Measurements from ENCODE around the gene NT5DC1. TPM values are rescaled to one million over a fixed set of nuclear protein-coding genes. Genes with fewer than 3 reads are reported as not detected.

NT5DC1 gene
- total RNA-seq, 1 donor from 2014 or later = 3.4 TPM

GRCh38 chr6:116267836-116268588, 167.4 kb downstream of the NT5DC1 start:
- H3K36me3 ChIP-seq (ENCODE audit: control insufficient read depth, insufficient read depth, low read length) = no peaks in the 10 kb centered on the region
- FAIRE-seq (no peak), DNase-seq (ENCODE audit: low read depth) (peak; percentile 76)
- no peak for TF ChIP-seq CTCF (IDR thresholded peaks at IDR 0.05; ENCODE audit: insufficient read depth, low read length, severe bottlenecking)
- no peaks in the 10 kb centered on the region for H3K27me3 ChIP-seq (ENCODE audit: control insufficient read depth, insufficient read depth, low read length)
- H3K4me3 ChIP-seq (ENCODE audit: low read depth, low read length) = no peak overlapping the region

GRCh38 chr6:116268589-116269293, 168.1 kb downstream of the NT5DC1 start:
- TF ChIP-seq CTCF (IDR thresholded peaks at IDR 0.05; ENCODE audit: insufficient read depth, low read length, severe bottlenecking) = peak; percentile 57
- Histone ChIP-seq H3K36me3 (ENCODE audit: control insufficient read depth, insufficient read depth, low read length) (no peaks in the 10 kb centered on the region), H3K27me3 (ENCODE audit: control insufficient read depth, insufficient read depth, low read length) (no peaks in the 10 kb centered on the region), H3K4me3 (ENCODE audit: low read depth, low read length) (no peak overlapping the region)
- no peak for FAIRE-seq
- DNase-seq (ENCODE audit: low read depth) = peak; percentile 83

GRCh38 chr6:116271149-116271708, 170.6 kb downstream of the NT5DC1 start:
- H3K36me3 ChIP-seq (ENCODE audit: control insufficient read depth, insufficient read depth, low read length) = peaks cover 1% of the 10 kb centered on the region
- no peaks in the 10 kb centered on the region for H3K27me3 ChIP-seq (ENCODE audit: control insufficient read depth, insufficient read depth, low read length)
- H3K4me3 ChIP-seq (ENCODE audit: low read depth, low read length) = no peak overlapping the region
- FAIRE-seq (no peak), DNase-seq (ENCODE audit: low read depth) (no peak)
- TF ChIP-seq CTCF (IDR thresholded peaks at IDR 0.05; ENCODE audit: insufficient read depth, low read length, severe bottlenecking) = no peak

GRCh38 chr6:116277124-116277523, 176.5 kb downstream of the NT5DC1 start:
- FAIRE-seq (no peak), DNase-seq (ENCODE audit: low read depth) (peak; percentile 15)
- Histone ChIP-seq H3K4me3 (ENCODE audit: low read depth, low read length) (peak overlapping the region; percentile 76), H3K36me3 (ENCODE audit: control insufficient read depth, insufficient read depth, low read length) (peaks cover 4% of the 10 kb centered on the region), H3K27me3 (ENCODE audit: control insufficient read depth, insufficient read depth, low read length) (no peaks in the 10 kb centered on the region)
- TF ChIP-seq CTCF (IDR thresholded peaks at IDR 0.05; ENCODE audit: insufficient read depth, low read length, severe bottlenecking) = no peak

GRCh38 chr6:116278481-116278829, 177.8 kb downstream of the NT5DC1 start:
- H3K36me3 ChIP-seq (ENCODE audit: control insufficient read depth, insufficient read depth, low read length) = peaks cover 4% of the 10 kb centered on the region
- no peak for FAIRE-seq

More at GRCh38 chr6:116278481-116278829, 177.8 kb downstream of the NT5DC1 start:
- Histone ChIP-seq H3K27me3 (ENCODE audit: control insufficient read depth, insufficient read depth, low read length) (no peaks in the 10 kb centered on the region), H3K4me3 (ENCODE audit: low read depth, low read length) (peak overlapping the region; percentile 76)
- no peak for TF ChIP-seq CTCF (IDR thresholded peaks at IDR 0.05; ENCODE audit: insufficient read depth, low read length, severe bottlenecking)
- DNase-seq (ENCODE audit: low read depth) = no peak
